Prostate gland (tissue), 2 donors: ENCODE results near the gene FHIT.

ENCODE experiments used
- POLR2A ChIP-seq: fragments of 450-650 bp; IDR thresholded peaks from one replicate; pipeline ENCODE4 v1.6.1; 2016; ENCODE audit warnings: antibody characterized with exemption, mild to moderate bottlenecking
- POLR2AphosphoS5 ChIP-seq: sonication (generic); formaldehyde crosslinking; IDR thresholded peaks from one replicate; pipeline ENCODE4 v1.6.1; 2017; ENCODE audit warnings: antibody characterized with exemption
- TF ChIP-seq, protein P1 (sequence below), 4 experiments: fragments of 200-600 bp in 2 of 4; fragments of 450-650 bp in 2 of 4; sonication (generic) in 2 of 4; IDR thresholded peaks; 1 replicate in 3 of 4; 2 replicates in 1 of 4; pipeline ENCODE4 v1.5.1; 2016 to 2019; ENCODE audit warnings: antibody characterized with exemption in 4 of 4, mild to moderate bottlenecking in 2 of 4, moderate library complexity in 2 of 4

GRCh38 chr3:60268123-60268522, 983.1 kb downstream of the FHIT start:
- TF ChIP-seq, protein P1, sequence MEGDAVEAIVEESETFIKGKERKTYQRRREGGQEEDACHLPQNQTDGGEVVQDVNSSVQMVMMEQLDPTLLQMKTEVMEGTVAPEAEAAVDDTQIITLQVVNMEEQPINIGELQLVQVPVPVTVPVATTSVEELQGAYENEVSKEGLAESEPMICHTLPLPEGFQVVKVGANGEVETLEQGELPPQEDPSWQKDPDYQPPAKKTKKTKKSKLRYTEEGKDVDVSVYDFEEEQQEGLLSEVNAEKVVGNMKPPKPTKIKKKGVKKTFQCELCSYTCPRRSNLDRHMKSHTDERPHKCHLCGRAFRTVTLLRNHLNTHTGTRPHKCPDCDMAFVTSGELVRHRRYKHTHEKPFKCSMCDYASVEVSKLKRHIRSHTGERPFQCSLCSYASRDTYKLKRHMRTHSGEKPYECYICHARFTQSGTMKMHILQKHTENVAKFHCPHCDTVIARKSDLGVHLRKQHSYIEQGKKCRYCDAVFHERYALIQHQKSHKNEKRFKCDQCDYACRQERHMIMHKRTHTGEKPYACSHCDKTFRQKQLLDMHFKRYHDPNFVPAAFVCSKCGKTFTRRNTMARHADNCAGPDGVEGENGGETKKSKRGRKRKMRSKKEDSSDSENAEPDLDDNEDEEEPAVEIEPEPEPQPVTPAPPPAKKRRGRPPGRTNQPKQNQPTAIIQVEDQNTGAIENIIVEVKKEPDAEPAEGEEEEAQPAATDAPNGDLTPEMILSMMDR (IDR thresholded peaks at IDR 0.05) = no peak
- TF ChIP-seq POLR2A = no peak
- no peak for TF ChIP-seq POLR2AphosphoS5
